Measurements from ENCODE around the gene OPRD1.
"Not testable (repeated sequence)": the region's sequence is repeated elsewhere in the genome, so short reads cannot be mapped to it uniquely, and the experiment has no call there.

Gene OPRD1

DNA sequence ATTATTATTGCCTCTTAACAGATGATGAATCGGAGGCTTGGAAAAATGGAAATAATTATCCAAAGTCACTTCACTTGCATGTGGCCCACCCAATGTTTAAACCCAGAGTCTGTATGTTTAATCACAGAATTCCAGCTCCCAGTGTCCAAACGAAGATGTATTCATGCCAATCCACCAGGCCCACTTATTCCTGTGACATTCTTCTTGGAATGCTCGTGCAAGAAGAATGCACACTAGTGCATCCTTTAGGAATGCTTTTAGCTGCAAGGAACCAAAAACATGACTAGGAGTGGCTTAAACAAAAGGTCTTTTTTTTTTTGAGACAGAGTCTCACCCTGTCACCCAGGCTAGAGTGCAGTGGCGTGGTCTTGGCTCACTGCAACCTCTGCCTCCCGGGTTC is 8.9 kb upstream of the OPRD1 start:
- DNase-seq = no peak

GRCh38 chr1:28803662-28804061 is 8.3 kb upstream of the OPRD1 start:
- no peak for DNase-seq

DNA sequence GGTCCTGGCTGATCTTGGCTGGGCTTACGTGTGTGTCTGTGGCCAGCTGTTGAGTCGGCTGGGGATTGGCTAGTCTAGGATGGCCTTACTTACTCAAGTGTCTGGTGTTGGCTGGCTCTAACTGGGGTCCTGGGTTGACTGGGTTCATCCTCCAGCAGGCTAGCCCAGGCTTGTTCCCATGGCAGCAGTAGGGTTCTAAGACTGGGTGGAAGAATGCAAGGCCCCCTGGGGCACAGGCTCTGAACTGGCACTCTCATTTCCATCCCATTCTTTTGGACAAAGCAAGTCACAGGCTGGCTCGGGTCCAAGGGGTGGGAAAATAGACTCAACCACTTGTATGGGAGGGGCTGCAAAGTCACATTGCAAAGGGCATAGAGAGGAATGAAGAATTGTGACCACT is 7.9 kb upstream of the OPRD1 start:
- DNase-seq = no peak

DNA sequence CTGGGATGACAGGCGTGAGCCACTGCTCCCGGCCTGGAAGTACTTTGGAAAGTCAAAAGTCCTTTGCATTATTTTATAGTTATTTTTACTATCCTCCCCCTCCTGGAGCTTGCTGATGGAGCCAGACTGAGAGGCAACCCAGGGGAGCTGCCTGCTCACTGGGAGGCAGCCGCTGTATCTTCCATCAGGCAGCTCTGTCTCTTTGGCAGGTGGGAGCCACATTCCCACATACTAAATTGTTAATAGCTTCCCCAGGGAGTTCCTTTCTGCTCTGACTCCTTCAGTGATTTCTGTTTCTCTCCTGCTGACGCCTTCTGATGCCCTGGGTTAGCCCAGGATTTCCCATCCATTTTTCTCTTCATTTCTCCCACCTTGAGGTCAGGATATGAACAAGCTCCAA is 4.9 kb upstream of the OPRD1 start:
- no peak for DNase-seq

DNA sequence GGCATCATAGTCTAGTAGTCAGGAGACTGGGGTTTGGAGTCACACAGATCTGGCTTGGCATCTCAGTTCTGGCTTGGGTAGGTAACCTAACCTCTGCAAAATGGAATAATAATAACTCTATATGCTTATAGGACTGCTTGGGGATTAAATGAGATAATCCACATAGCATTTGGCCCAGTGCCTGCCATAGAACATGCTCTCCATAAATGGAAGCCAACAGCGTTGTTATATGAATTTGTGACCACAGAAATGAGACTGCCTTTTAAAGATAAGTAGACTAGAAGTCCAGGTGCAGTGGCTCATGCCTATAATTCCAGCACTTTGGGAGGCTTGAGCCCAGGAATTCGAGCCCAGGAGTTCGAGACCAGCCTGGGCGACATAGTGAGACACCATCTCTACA is 4.0 kb upstream of the OPRD1 start:
- no peak for DNase-seq

DNA sequence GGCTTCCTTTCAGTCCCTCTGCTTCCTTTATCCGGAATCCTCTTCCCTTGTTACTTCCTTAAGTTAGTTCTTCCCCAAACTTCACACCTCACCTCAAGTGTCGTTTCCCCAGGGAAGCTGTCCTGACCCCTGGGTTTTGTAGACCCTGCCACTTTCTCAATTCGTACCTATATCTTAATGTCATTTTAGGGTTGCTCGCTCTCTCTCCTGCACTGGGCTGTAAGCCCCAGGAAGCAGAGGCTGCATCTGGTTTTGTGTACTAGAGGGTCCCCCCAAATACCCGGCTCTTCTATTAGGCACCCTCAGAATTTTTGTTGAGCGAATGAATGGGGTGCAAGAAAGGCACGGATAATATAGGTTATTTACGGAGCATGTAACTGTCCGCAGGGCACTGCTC is 603 bp upstream of the OPRD1 start:
- DNase-seq = no peak

DNA sequence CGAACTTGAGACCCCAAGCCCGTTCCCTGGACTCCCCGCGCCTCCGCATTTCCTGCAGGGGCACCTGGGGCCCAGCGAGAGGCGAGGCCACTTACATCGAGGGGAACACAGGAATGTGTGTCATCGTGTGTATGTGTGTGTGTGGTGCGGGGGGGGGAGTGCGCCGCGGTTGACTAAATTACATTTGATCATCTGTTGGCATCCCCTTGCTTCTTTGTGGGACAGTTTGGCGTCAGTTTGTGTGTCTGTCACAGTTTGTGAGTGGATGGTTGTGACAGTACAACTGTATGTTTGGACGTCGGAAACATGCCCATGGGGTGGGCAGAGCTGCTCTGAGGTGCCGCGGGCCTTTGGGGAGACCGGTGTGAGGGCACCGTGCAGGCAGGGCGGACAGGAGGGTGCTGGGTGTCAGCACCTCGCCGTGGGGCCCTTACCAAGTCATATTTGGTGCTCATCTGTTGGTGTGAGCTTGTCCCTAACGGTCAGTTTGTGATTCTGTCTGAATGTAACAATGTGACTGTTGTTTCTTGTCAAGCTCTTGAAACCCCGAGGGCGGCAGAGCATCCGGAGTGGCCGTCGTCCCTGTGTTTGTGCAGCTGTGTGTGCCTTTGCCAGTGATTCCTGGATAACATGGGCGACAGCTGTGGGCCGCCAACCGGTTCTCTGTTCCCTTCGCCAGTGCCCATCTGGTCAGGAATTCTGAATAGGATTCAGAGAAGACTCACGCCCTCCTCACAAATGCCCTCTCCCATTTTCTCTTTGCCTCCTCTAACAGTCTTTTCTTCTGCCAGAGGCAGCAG is 899 bp downstream of the OPRD1 start:
- peak; percentile 33 for DNase-seq

DNA sequence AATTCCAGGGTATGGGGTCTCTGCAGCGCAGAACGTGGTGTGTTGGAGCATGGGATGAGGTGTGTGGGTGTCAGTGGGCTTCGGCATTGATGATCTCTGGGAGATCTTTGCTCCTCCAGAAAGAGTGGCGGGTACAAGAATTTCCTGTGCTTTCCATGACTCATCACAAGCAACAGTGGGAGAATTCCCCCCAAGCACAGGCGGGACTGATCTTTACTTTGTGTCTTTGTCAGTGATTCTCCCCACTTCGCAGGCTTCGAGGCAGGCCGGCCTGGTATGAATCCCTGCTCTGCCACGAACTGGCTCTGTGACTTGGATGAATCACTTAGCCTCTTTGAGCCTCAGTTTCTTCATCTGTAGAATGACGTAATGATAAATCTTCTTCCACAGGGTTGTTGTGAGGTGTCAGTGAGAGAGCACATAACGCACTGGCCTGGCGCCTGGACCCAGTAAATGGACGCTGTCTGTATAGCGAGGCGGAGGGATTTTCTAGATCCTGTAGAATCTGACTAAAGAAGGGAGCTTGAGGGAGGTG is 2.0 kb downstream of the OPRD1 start:
- no peak for DNase-seq

GRCh38 chr1:28815533-28816185 is 3.7 kb downstream of the OPRD1 start:
- DNase-seq = no peak

DNA sequence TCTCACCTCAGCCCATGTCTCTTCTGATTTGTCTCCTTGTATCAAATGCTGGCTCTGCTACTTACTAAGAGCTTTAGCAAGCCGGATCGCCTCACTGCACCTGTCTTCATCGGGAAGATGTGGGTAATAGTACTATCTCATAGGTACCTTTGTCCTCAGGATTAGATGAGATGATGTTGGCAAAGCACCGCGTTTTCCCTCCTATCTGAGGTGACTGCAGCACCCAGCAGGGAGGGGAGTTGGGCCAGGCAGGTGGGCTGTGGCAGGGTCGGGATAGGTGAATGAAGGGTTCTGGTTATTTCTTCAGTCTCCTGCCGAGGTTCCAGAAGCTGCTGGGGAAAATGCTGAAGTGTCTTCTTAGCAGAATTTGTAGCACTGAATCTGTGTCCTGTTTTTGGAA is 5.2 kb downstream of the OPRD1 start:
- DNase-seq = no peak

DNA sequence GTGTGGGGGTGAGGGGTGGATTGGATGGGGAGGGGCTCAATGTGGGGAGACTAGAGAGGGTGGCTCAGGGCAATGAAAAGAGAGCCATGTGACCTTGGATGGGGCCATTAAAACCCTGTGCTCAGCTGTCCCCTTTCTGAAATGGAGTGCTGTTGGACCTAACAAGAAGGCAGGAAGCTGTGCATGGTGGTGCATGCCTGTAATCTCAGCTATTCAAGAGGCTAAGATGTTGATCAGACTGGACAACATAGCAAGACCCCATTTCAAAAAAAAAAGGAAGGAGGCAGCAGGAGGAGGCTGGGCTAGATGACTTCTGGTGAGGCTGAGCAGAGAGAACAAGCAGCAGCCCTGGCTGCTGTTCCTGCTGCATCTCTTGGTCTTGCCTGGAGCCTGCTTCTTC is 7.0 kb downstream of the OPRD1 start:
- DNase-seq = no peak

DNA sequence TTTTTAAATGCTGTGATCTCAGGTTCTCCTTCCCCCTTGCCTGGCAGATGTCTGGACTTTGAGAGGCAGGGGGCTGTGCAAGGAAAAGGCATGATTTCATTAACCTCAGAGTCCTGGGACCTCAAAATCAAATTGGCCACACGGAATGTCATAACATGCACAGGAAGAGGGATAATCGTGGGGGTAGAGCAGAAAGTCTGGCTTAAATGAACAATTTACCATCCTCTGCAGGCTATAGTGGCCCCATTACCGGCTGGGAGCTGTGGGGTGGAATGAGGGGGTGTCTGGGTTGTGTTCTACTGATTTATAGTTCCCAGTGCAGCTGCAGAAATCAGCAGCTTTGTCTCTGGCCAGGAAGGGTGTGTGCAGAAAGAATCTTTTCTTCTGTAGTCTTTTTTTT is 10.8 kb downstream of the OPRD1 start:
- no peak for DNase-seq

DNA sequence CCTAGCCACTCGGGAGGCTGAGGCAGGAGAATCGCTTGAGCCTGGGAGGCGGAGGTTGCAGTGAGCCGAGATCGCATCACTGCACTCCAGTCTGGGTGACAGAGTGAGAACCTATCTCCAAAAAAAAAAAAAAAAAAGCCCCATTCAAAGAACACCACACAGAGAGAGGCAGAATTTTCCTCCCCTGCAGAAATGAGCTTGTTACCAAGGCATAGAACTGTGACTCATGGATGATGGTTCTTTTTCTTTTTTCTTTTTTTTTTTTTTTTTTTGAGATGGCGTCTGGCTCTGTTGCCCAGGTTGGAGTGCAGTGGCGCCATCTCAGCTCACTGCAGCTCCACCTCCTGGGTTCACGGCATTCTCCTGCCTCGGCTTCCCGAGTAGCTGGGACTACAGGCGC is 12.1 kb downstream of the OPRD1 start:
- not testable (repeated sequence) for DNase-seq

- not testable (repeated sequence) for DNase-seq
These were observed 16.4 kb downstream of the OPRD1 start for GRCh38 chr1:28828227-28828858.

- DNase-seq = peak; percentile 80
These were observed 18.8 kb downstream of the OPRD1 start for GRCh38 chr1:28830814-28831213.

- DNase-seq = no peak
These were observed 21.0 kb downstream of the OPRD1 start for GRCh38 chr1:28832966-28833365.

DNA sequence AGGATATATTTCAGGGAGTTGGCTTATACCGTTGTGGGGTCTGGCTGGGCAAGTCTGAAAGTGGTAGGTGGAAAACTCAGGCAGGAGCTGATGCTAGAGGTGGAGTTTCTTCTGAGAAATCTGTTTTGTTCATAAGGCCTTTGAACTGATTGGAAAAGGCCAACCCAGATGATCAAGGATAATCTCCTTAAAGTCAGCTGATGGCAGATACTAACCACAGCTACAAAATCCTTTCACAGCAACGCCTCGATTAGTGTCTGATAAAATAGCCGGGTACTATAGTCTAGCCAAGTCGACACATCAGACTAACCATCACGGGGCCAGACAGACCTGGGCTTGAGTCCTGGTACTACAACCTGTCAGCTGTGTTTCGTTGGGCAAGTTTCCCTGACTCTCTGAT is 21.4 kb downstream of the OPRD1 start:
- DNase-seq = no peak

DNA sequence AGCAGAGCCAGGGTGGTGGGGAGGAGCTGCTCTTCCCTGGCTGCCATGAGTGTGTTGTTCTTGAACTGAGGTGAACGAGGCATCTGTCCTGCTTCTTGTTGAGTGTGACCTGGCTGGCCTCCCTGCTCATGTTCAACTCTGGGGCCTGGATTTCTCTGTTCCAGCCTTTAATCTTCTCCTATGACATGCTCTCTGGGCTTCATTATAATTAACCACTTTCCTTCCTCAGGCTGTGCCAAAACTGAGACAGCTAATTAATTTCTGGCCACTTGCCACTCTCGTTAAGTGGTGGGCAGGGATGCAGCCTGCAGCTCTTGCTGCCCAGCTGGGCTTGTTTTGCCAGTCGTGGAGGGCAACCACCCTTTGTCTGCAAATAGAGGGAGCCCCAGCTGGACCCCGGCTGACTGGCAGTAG is 23.3 kb downstream of the OPRD1 start:
- peak; percentile 95 for DNase-seq

GRCh38 chr1:28836421-28836956 is 24.5 kb downstream of the OPRD1 start:
- no peak for DNase-seq

- no peak for DNase-seq
These were observed 29.1 kb downstream of the OPRD1 start for GRCh38 chr1:28840928-28841544.

GRCh38 chr1:28845786-28846543 is 34.0 kb downstream of the OPRD1 start:
- DNase-seq = no peak

GRCh38 chr1:28847207-28847606 is 35.2 kb downstream of the OPRD1 start:
- not testable (repeated sequence) for DNase-seq
